Activated naive CD4-positive, alpha-beta T cell treated with anti-CD3 and anti-CD28 coated beads, Interleukin-2, amount 50 U/mL, for 24 hours (primary cell): ENCODE results near the gene TIMP3.

Experiments
- H3K27ac Mint-ChIP-seq: one replicate; pipeline ENCODE4 v1.8.0; 2021; ENCODE audit warnings: mild to moderate bottlenecking, mixed read lengths
- H3K27me3 Mint-ChIP-seq: one replicate; pipeline ENCODE4 v1.8.0; 2021; ENCODE audit warnings: mixed read lengths
- H3K36me3 Mint-ChIP-seq: one replicate; pipeline ENCODE4 v1.8.0; 2021; ENCODE audit warnings: mixed read lengths
- H3K4me1 Mint-ChIP-seq: one replicate; pipeline ENCODE4 v1.8.0; 2021; ENCODE audit warnings: mixed read lengths
- H3K4me3 Mint-ChIP-seq: one replicate; pipeline ENCODE4 v1.8.0; 2021; ENCODE audit warnings: mild to moderate bottlenecking, mixed read lengths
- H3K9me3 Mint-ChIP-seq: one replicate; pipeline ENCODE4 v1.8.0; 2021; ENCODE audit warnings: mixed read lengths

TIMP3 gene

GRCh38 chr22:32814285-32814860, 12.9 kb downstream of the TIMP3 start:
- Mint-ChIP-seq H3K4me3 (no peak overlapping the region), H3K4me1 (no peaks in the 10 kb centered on the region), H3K36me3 (no peaks in the 10 kb centered on the region), H3K27me3 (no peaks in the 10 kb centered on the region), H3K27ac (no peak overlapping the region), H3K9me3 (no peaks in the 10 kb centered on the region)

- H3K27ac Mint-ChIP-seq: no peak overlapping the region
- H3K4me3 Mint-ChIP-seq: no peak overlapping the region
- H3K36me3 Mint-ChIP-seq: no peaks in the 10 kb centered on the region
- no peaks in the 10 kb centered on the region for H3K27me3 Mint-ChIP-seq
- H3K9me3 Mint-ChIP-seq: no peaks in the 10 kb centered on the region
- H3K4me1 Mint-ChIP-seq: no peaks in the 10 kb centered on the region
These were observed 13.6 kb downstream of the TIMP3 start for GRCh38 chr22:32815059-32815458.

DNA sequence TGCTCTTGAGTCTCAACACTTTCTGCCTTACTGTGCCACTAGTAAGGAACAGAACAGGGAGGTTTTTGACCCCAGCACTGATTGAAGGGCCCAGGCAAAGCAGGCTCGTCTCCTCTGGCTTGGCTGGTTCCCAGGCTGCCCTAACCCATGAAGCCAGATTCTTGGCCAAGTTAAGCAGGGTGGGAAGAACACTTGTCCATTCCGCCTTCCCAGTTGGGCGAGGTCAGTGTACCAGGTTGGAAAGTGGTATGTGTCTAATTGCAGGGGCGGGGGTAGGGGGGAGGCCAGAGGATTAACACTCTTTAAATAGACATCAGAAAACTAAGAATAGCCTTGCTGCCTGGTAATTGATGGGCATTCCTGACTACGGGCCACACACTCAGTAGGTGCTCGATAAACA, 14.4 kb downstream of the TIMP3 start:
- Mint-ChIP-seq H3K27me3 (no peaks in the 10 kb centered on the region), H3K4me1 (no peaks in the 10 kb centered on the region), H3K9me3 (no peaks in the 10 kb centered on the region), H3K36me3 (no peaks in the 10 kb centered on the region), H3K27ac (no peak overlapping the region), H3K4me3 (no peak overlapping the region)

GRCh38 chr22:32817137-32817730, 15.7 kb downstream of the TIMP3 start:
- Mint-ChIP-seq H3K9me3 (no peaks in the 10 kb centered on the region), H3K4me1 (no peaks in the 10 kb centered on the region), H3K36me3 (no peaks in the 10 kb centered on the region), H3K27me3 (no peaks in the 10 kb centered on the region), H3K27ac (no peak overlapping the region), H3K4me3 (no peak overlapping the region)

DNA sequence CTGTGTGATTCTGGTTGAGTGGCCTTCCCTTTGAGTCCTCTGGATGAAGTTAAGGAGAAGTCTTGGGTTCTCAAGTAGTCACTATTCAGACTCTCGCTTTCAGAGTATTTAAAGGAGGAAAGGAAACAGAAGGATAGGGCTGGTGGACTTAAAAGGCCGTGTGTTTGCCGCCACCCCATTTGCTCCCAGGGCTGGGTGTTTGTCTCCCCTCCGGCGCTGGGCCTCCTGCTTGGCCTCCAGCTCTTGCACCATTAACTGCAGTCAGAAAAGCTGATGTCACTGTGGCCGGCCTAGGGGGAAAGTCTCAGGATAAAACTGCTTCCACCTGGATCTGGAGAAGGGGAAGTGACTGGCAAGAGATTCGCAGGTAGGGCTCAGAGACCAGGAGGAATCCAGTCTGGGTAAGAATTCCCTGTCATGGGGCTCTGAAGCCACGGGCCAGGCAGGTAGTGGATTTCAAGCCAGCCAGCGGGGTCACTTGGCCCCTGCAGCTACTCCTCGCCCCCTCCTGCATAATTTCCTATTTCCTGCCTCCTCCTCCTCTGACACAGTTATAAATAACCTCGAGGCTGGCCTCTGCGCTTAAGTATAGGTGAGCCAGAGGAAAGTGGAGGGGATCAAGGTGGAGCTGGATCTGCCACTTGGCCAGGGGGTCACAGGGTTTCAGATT, 17.1 kb downstream of the TIMP3 start:
- Mint-ChIP-seq H3K9me3 (no peaks in the 10 kb centered on the region), H3K36me3 (no peaks in the 10 kb centered on the region), H3K4me1 (no peaks in the 10 kb centered on the region), H3K4me3 (no peak overlapping the region), H3K27ac (no peak overlapping the region), H3K27me3 (no peaks in the 10 kb centered on the region)

DNA sequence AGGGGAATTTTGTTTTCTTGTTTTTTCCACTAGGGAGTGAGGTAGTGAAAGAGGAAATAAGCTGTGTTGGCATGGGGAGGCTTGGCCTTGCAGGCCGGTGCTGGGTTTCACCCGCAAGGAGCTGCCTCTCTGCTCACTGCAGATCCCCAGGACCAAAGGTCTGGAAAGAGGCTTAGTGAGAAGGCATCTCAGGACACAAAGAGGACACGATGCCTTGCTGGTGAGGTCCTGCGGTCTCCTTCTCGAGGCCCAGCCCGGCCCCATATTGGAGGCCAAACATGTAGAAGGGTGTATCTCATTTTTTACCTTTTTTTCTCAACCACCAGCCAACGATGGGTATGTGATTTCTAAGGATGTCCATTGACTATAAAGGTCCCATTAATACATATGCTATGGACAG, 17.6 kb downstream of the TIMP3 start:
- no peaks in the 10 kb centered on the region for H3K4me1 Mint-ChIP-seq
- H3K4me3 Mint-ChIP-seq: no peak overlapping the region
- no peaks in the 10 kb centered on the region for H3K9me3 Mint-ChIP-seq
- H3K36me3 Mint-ChIP-seq: no peaks in the 10 kb centered on the region
- H3K27ac Mint-ChIP-seq: no peak overlapping the region
- no peaks in the 10 kb centered on the region for H3K27me3 Mint-ChIP-seq

- H3K4me1 Mint-ChIP-seq: no peaks in the 10 kb centered on the region
- no peak overlapping the region for H3K4me3 Mint-ChIP-seq
- H3K9me3 Mint-ChIP-seq: no peaks in the 10 kb centered on the region
- no peaks in the 10 kb centered on the region for H3K27me3 Mint-ChIP-seq
- H3K36me3 Mint-ChIP-seq: no peaks in the 10 kb centered on the region
- no peak overlapping the region for H3K27ac Mint-ChIP-seq
These were observed 18.9 kb downstream of the TIMP3 start for GRCh38 chr22:32820131-32821119.

DNA sequence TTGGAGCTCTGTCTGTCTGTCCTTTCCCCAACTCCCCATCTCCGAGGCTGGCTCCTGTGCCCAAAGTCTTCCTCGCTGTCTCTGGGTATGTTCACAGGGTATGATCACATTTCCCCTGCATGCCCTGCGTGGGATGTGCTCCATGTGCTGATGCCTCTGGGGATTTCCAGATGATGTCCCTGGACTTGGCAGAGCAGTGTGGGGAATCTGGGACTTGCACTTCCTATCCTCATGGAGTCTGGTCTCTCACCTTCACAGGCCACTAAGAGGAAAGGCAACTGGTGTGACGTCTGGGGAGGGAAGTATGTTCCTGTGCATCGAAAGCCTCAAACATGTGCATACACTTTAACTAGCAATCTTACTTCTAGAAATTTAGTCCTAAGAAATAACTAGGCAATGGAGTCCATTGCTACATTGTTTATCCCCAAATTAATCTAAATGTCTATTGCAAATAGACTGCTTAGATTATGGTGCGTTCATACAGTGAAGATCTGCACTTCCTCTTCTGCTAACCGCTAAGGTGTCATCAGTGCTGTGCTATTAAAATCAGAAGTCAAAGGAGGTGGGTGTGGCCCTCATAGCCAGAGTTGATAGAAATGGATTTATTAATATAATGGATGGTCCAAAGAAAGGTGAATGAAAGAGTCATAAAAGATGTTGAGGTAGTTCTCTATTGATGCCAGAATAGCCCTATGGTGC, 20.8 kb downstream of the TIMP3 start:
- Mint-ChIP-seq H3K4me1 (no peaks in the 10 kb centered on the region), H3K9me3 (no peaks in the 10 kb centered on the region), H3K27me3 (no peaks in the 10 kb centered on the region), H3K27ac (no peak overlapping the region), H3K4me3 (no peak overlapping the region), H3K36me3 (no peaks in the 10 kb centered on the region)

DNA sequence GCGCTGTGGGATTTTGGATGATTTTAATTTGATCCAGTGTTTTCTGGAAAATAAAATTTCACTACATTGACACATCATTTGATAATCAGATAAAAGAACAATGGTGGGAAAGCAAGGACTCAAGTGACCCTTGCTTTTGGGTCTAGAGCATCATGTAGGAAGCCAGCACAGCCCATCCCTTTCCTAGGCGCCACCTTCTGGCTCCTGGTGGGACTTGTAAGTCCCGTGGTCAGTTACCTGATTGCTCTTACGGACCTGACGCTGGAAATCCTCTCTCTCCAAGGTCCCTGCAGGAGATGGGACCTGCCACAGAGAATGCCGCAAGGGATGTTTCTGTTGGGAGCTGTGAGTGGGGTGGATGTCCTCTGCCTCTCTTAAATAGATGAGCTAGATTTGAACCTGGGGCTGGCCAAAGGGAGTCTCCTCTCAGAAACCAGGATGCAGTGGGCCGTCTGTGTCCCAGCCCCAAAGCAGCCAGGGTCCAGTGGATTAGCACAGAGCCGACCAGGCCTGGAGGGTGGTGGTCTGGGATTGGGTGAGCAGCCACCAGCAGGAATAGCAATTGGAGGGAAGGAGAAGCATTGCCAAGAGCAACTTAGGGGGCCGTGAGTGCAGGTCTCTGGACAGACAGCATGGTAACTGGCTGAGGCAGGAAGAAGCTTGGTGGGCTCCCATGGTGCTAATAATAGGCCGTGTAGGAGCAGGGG, 21.7 kb downstream of the TIMP3 start:
- no peaks in the 10 kb centered on the region for H3K36me3 Mint-ChIP-seq
- H3K27ac Mint-ChIP-seq: no peak overlapping the region
- H3K9me3 Mint-ChIP-seq: no peaks in the 10 kb centered on the region
- no peaks in the 10 kb centered on the region for H3K4me1 Mint-ChIP-seq
- H3K4me3 Mint-ChIP-seq: no peak overlapping the region
- no peaks in the 10 kb centered on the region for H3K27me3 Mint-ChIP-seq

- no peak overlapping the region for H3K27ac Mint-ChIP-seq
- H3K9me3 Mint-ChIP-seq: no peaks in the 10 kb centered on the region
- no peaks in the 10 kb centered on the region for H3K4me1 Mint-ChIP-seq
- no peak overlapping the region for H3K4me3 Mint-ChIP-seq
- no peaks in the 10 kb centered on the region for H3K27me3 Mint-ChIP-seq
- H3K36me3 Mint-ChIP-seq: no peaks in the 10 kb centered on the region
These were observed 23.2 kb downstream of the TIMP3 start for GRCh38 chr22:32824531-32825312.

GRCh38 chr22:32826537-32826936, 25.0 kb downstream of the TIMP3 start:
- Mint-ChIP-seq H3K27ac (no peak overlapping the region), H3K36me3 (no peaks in the 10 kb centered on the region), H3K4me3 (no peak overlapping the region), H3K4me1 (peaks cover 7% of the 10 kb centered on the region), H3K9me3 (no peaks in the 10 kb centered on the region), H3K27me3 (no peaks in the 10 kb centered on the region)

DNA sequence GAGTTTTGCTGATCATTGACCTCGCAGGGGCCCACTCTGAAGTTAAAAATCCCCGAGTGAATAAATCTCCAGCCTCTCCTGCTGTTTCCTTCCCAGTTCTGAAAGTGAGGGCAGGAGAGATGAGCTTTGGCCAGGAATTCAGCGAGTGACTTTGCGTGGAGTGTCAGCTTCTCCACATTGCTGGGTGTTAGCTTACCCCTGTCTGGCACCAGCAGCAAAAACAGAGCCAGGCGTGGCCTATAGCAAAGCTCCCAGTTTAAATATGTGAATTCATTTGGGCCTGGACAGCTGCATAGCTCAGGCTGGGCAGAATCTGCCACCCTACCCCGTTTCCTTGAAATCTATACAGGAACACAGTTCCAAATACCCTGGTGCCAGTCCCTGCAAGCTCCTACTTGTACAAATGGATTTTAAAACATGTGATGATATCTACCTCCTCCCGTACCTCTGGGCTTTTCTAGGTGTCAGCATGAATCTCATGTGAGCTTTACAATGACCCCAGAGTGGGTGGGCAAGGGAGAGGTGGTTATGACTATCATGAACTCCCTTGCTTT, 25.6 kb downstream of the TIMP3 start:
- H3K27ac Mint-ChIP-seq: no peak overlapping the region
- no peaks in the 10 kb centered on the region for H3K36me3 Mint-ChIP-seq
- no peak overlapping the region for H3K4me3 Mint-ChIP-seq
- H3K9me3 Mint-ChIP-seq: no peaks in the 10 kb centered on the region
- no peaks in the 10 kb centered on the region for H3K27me3 Mint-ChIP-seq
- peaks cover 13% of the 10 kb centered on the region for H3K4me1 Mint-ChIP-seq

DNA sequence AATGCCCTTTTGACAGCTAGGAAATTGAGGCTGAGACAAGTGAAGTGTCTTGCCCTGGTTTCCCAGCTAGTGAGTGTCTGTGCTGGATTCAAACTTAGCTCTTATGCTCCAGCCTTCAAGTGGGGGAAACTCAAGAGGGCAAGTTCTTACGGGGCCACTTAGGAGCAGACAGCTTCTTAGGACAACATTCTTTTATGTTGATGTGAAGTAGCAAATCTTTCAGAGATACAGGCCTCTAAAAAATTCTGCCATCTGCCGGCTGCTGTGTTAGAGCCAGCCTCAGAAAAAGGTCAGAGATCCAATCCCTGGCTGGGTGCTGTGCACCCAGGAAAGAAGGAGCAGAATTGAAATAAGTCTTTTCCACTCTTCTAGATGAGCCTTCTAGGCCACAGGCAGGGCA, 26.6 kb downstream of the TIMP3 start:
- H3K4me1 Mint-ChIP-seq: peaks cover 18% of the 10 kb centered on the region
- H3K27me3 Mint-ChIP-seq: no peaks in the 10 kb centered on the region
- no peak overlapping the region for H3K4me3 Mint-ChIP-seq
- H3K27ac Mint-ChIP-seq: no peak overlapping the region
- no peaks in the 10 kb centered on the region for H3K36me3 Mint-ChIP-seq
- H3K9me3 Mint-ChIP-seq: no peaks in the 10 kb centered on the region

- Mint-ChIP-seq H3K4me1 (peaks cover 18% of the 10 kb centered on the region), H3K27ac (no peak overlapping the region), H3K9me3 (no peaks in the 10 kb centered on the region), H3K27me3 (no peaks in the 10 kb centered on the region), H3K4me3 (no peak overlapping the region), H3K36me3 (no peaks in the 10 kb centered on the region)
These were observed 27.1 kb downstream of the TIMP3 start for GRCh38 chr22:32828561-32828960.
